ENCODE data around the gene NBL1. TPM values are rescaled to one million over a fixed set of nuclear protein-coding genes. Genes with fewer than 3 reads are reported as not detected.

Gene NBL1
- total and polyA plus RNA-seq, 10 of the 15 experiments (the other 5 are each of a cell fraction or from before 2014, with no cell fraction given) = 0.13 to 2.4 (median 0.81) TPM; not detected in 1

DNA sequence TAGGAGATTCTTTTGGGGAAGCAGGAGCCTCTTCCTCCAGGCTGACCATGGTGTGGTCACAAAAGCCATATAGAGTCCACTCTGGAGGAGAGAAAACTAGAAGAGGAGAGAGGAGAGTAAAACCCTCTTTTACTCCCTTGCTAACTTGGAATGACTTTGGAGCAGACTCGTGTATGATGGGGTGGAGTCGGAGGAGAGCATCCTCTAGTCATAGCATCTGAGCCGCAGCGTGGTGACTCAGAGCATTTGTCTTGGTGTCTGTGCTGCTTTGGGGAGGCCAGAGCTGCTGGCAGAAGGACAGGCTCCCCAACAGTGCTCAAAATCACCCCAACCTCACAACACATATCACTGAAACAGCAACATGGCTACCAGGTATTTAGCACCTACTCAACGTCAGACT lies 31.7 kb downstream of the NBL1 start:
- ChIA-PET SMC1A (ENCODE audit: uncharacterized antibody, unreplicated experiment) (no interaction called here), RAD21 (ENCODE audit: unreplicated experiment) (interaction anchor here (0.9 kb wide), 1 partner anchor 475 kb away, joined by 3 read pairs; no protein-coding TSS in a partner anchor), CTCF (interaction anchor here (3.8 kb wide), 1 partner anchor 14 kb away, joined by 16 read pairs; no protein-coding TSS in a partner anchor), POLR2A (no interaction called here)
- Histone ChIP-seq H3K4me2 (ENCODE audit: control insufficient read depth, insufficient read depth) (no peak overlapping the region), H3K4me1 (ENCODE audit: control insufficient read depth, insufficient read depth, low read length) (no peaks in the 10 kb centered on the region), H3K27ac (ENCODE audit: control insufficient read depth, insufficient read depth) (no peak overlapping the region), H3K9me3 (replicated peaks; ENCODE audit: control insufficient read depth, insufficient read depth, low read length) (no peaks in the 10 kb centered on the region), H2AFZ (ENCODE audit: control insufficient read depth, low read depth, low read length) (no peak overlapping the region), H3K9ac (ENCODE audit: control insufficient read depth, insufficient read depth, low read length) (no peak overlapping the region), H3K27me3 (replicated peaks in 1 of 2; ENCODE audit: control insufficient read depth in 2 of 2, insufficient read depth in 2 of 2, low read length in 1 of 2) (peaks cover 0 to 1% of the 10 kb centered on the region in 2 experiments; a peak in 2 of 4 replicates), H4K20me1 (ENCODE audit: control insufficient read depth, insufficient read depth) (no peaks in the 10 kb centered on the region), H3K79me2 (ENCODE audit: control insufficient read depth, insufficient read depth, low read length) (no peaks in the 10 kb centered on the region), H3K4me3 (no peak overlapping the region), H3K36me3 (ENCODE audit: control insufficient read depth in 2 of 2, insufficient read depth in 2 of 2, low read length in 1 of 2) (no peaks in the 10 kb centered on the region)
- BruUV-seq (replicated peaks) = no TSS peak
- in situ Hi-C loops (cut with MboI) = no loop called here
- ATAC-seq = no peak
- intact Hi-C loops (cut with micrococcal nuclease; ENCODE audit: unreplicated experiment) = no loop called here
- 56% methylated on average over 5 of the region's 5 CpGs for WGBS (ENCODE audit: insufficient coverage, insufficient replicate concordance, low lambda C conversion rate, missing lambda C conversion rate)
- DNase-seq (ENCODE audit: low read depth, low spot score) = no peak
- TF ChIP-seq TCF3 (IDR thresholded peaks at IDR 0.05; ENCODE audit: borderline replicate concordance, insufficient read depth, low read depth, low read length) (no peak), NRF1 (conservative IDR thresholded peaks at IDR 0.05; ENCODE audit: low read depth, low read length) (no peak), KAT2A (conservative IDR thresholded peaks at IDR 0.05; ENCODE audit: control insufficient read depth, low read depth, low read length) (no peak), MLLT1 (IDR thresholded peaks at IDR 0.05) (no peak), SMARCA5 (IDR thresholded peaks at IDR 0.05) (no peak), ZNF207 (IDR thresholded peaks at IDR 0.05; ENCODE audit: borderline replicate concordance) (no peak)
- TF ChIP-seq, protein P1, sequence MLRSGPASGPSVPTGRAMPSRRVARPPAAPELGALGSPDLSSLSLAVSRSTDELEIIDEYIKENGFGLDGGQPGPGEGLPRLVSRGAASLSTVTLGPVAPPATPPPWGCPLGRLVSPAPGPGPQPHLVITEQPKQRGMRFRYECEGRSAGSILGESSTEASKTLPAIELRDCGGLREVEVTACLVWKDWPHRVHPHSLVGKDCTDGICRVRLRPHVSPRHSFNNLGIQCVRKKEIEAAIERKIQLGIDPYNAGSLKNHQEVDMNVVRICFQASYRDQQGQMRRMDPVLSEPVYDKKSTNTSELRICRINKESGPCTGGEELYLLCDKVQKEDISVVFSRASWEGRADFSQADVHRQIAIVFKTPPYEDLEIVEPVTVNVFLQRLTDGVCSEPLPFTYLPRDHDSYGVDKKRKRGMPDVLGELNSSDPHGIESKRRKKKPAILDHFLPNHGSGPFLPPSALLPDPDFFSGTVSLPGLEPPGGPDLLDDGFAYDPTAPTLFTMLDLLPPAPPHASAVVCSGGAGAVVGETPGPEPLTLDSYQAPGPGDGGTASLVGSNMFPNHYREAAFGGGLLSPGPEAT (IDR thresholded peaks at IDR 0.05; ENCODE audit: low read depth) = no peak
- TF ChIP-seq, protein P2, sequence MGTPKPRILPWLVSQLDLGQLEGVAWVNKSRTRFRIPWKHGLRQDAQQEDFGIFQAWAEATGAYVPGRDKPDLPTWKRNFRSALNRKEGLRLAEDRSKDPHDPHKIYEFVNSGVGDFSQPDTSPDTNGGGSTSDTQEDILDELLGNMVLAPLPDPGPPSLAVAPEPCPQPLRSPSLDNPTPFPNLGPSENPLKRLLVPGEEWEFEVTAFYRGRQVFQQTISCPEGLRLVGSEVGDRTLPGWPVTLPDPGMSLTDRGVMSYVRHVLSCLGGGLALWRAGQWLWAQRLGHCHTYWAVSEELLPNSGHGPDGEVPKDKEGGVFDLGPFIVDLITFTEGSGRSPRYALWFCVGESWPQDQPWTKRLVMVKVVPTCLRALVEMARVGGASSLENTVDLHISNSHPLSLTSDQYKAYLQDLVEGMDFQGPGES (IDR thresholded peaks at IDR 0.05) = no peak
- no peak for FAIRE-seq

Data from GM12878 (cell line).